ENCODE results near the gene UBE2C. TPM values are rescaled to one million over a fixed set of nuclear protein-coding genes. Genes with fewer than 3 reads are reported as not detected.

The UBE2C gene
- total RNA-seq, 2 donors from 2014 or later = 139 to 216 TPM

DNA sequence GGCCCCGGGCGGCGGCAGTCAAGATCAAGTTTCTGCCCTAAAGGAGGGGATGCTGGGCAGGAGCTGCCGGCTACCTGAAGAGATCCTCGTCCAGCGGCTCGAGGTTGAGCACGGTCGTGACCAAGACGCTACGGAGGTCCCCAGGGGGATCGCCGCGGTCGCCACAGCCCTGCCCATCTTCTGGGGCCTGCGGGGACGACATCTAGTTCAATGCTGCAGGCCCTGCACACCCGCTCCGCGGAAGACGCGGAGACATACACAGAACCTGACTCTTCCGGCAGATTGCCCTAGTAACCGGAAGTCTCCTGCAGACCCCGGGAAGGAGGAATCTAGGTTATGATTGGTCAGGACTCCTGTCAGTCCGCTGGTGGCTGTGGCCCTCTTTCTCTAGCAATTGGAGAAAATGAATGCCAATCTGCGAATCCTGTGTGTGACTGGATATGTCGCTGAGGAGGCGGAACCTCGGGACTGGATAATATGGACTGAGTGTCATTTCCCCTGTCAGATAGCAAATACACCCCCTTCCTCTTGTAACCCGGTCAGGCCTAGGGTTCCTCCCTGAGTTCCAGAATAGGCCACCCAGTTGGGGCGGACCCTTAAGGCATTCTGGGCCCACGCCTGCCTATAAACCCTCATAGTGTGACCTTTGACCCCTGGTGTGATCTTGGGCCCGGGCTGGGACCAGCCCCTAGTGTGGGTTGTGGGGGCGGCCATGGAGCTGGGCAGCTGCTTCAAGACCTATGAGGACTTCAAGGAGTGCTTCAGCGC, 44.9 kb downstream of the UBE2C start, which contains the start of the genes ACOT8 and ZSWIM3:
Gene ACOT8, minus strand, starts transcription at position 279 of the 768 bp plus-strand sequence. Its CDS starts 77 bp downstream, at position 202.
Gene ZSWIM3, plus strand, starts transcription at position 501 of the 768 bp plus-strand sequence. Its CDS starts 212 bp downstream, at position 713.
- Mint-ChIP-seq H3K27ac (peak within 1 kb of the TSS; percentile 91), H3K9me3 (no peaks in the 10 kb centered on the region)

GRCh38 chr20:45857882-45858216, 45.4 kb downstream of the UBE2C start:
- peaks cover 47% of the 10 kb centered on the region for H3K4me1 Mint-ChIP-seq

More for the DNA sequence above, 44.9 kb downstream of the UBE2C start, which contains the start of the genes ACOT8 and ZSWIM3:
- Histone ChIP-seq H3K36me3 (ENCODE audit: control insufficient read depth, insufficient read depth, low read length) (peaks cover 16% of the 10 kb centered on the region), H3K9ac (ENCODE audit: extremely low read depth, low read length, poor library complexity, severe bottlenecking) (peak within 1 kb of the TSS; percentile 68), H3K4me1 (ENCODE audit: control insufficient read depth, insufficient read depth, low read length) (peaks cover 6% of the 10 kb centered on the region), H3K27ac (ENCODE audit: low read depth, low read length) (peak within 1 kb of the TSS; percentile 49), H3K4me3 (ENCODE audit: low read length) (peak within 1 kb of the TSS; percentile 92), H3K27me3 (ENCODE audit: control insufficient read depth, insufficient read depth, low read length, poor library complexity, severe bottlenecking) (no peaks in the 10 kb centered on the region), H3K9me3 (ENCODE audit: control insufficient read depth, low read length) (no peaks in the 10 kb centered on the region)
- Mint-ChIP-seq H3K27me3 (ENCODE audit: insufficient read depth) (no peaks in the 10 kb centered on the region), H3K4me1 (peaks cover 49% of the 10 kb centered on the region), H3K4me3 (peak within 1 kb of the TSS; percentile 89), H3K36me3 (ENCODE audit: low read depth) (peaks cover 9% of the 10 kb centered on the region)
- 0 to 1% methylated on average over 26 to 36 of the region's 36 CpGs for WGBS, 2 experiments (ENCODE audit: insufficient coverage in 1 of 2, insufficient read length in 1 of 2)
- DNase-seq = peak; percentile 99
- TF ChIP-seq, protein P1, sequence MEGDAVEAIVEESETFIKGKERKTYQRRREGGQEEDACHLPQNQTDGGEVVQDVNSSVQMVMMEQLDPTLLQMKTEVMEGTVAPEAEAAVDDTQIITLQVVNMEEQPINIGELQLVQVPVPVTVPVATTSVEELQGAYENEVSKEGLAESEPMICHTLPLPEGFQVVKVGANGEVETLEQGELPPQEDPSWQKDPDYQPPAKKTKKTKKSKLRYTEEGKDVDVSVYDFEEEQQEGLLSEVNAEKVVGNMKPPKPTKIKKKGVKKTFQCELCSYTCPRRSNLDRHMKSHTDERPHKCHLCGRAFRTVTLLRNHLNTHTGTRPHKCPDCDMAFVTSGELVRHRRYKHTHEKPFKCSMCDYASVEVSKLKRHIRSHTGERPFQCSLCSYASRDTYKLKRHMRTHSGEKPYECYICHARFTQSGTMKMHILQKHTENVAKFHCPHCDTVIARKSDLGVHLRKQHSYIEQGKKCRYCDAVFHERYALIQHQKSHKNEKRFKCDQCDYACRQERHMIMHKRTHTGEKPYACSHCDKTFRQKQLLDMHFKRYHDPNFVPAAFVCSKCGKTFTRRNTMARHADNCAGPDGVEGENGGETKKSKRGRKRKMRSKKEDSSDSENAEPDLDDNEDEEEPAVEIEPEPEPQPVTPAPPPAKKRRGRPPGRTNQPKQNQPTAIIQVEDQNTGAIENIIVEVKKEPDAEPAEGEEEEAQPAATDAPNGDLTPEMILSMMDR (conservative IDR thresholded peaks at IDR 0.05) = no peak

DNA sequence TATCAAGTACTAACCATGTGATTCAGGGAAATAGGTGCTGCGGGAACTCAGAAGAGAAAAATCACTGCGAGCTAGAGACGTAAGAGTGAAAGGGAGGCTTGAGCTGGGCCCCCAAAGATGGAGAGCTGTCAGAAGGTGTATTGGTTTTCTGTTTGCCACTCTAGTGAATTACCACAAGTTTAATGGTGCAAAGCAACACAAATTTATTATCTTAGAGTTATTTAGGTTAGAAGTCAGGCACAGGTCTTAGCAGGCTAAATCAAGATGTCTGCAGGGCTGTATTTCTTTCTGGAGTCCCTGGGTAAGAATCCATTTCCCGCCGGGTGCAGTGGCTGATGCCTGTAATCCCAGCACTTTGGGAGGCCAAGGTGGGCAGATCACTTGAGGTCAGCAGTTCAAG, 47.5 kb downstream of the UBE2C start:
- no peaks in the 10 kb centered on the region for H3K27me3 ChIP-seq (ENCODE audit: control insufficient read depth, insufficient read depth, low read length, poor library complexity, severe bottlenecking)
- H3K4me3 Mint-ChIP-seq = no peak overlapping the region
- H3K36me3 ChIP-seq (ENCODE audit: control insufficient read depth, insufficient read depth, low read length) = peaks cover 3% of the 10 kb centered on the region
- DNase-seq = no peak
- H3K4me1 Mint-ChIP-seq = peaks cover 28% of the 10 kb centered on the region
- TF ChIP-seq, protein P1 (conservative IDR thresholded peaks at IDR 0.05) = no peak
- H3K27ac Mint-ChIP-seq = no peak overlapping the region
- H3K27me3 Mint-ChIP-seq (ENCODE audit: insufficient read depth) = no peaks in the 10 kb centered on the region
- no peak overlapping the region for H3K9ac ChIP-seq (ENCODE audit: extremely low read depth, low read length, poor library complexity, severe bottlenecking)
- no peaks in the 10 kb centered on the region for H3K9me3 ChIP-seq (ENCODE audit: control insufficient read depth, low read length)
- no peak overlapping the region for H3K4me3 ChIP-seq (ENCODE audit: low read length)
- H3K9me3 Mint-ChIP-seq = no peaks in the 10 kb centered on the region
- peaks cover 2% of the 10 kb centered on the region for H3K4me1 ChIP-seq (ENCODE audit: control insufficient read depth, insufficient read depth, low read length)
- H3K27ac ChIP-seq (ENCODE audit: low read depth, low read length) = no peak overlapping the region
- WGBS, 2 experiments (ENCODE audit: insufficient coverage in 1 of 2, insufficient read length in 1 of 2) = 92 to 93% methylated on average over 5 of the region's 5 CpGs
- H3K36me3 Mint-ChIP-seq (ENCODE audit: low read depth) = peaks cover 9% of the 10 kb centered on the region

More at GRCh38 chr20:45857882-45858216, 45.4 kb downstream of the UBE2C start:
- Histone ChIP-seq H3K9me3 (ENCODE audit: control insufficient read depth, low read length) (no peaks in the 10 kb centered on the region), H3K36me3 (ENCODE audit: control insufficient read depth, insufficient read depth, low read length) (peaks cover 13% of the 10 kb centered on the region), H3K4me3 (ENCODE audit: low read length) (peak overlapping the region; percentile 92), H3K4me1 (ENCODE audit: control insufficient read depth, insufficient read depth, low read length) (peaks cover 6% of the 10 kb centered on the region), H3K27ac (ENCODE audit: low read depth, low read length) (no peak overlapping the region), H3K27me3 (ENCODE audit: control insufficient read depth, insufficient read depth, low read length, poor library complexity, severe bottlenecking) (no peaks in the 10 kb centered on the region), H3K9ac (ENCODE audit: extremely low read depth, low read length, poor library complexity, severe bottlenecking) (no peak overlapping the region)
- TF ChIP-seq, protein P1 (conservative IDR thresholded peaks at IDR 0.05) = no peak
- H3K27ac Mint-ChIP-seq = peak overlapping the region; percentile 91
- no peaks in the 10 kb centered on the region for H3K9me3 Mint-ChIP-seq
- H3K36me3 Mint-ChIP-seq (ENCODE audit: low read depth) = peaks cover 7% of the 10 kb centered on the region
- H3K4me3 Mint-ChIP-seq = peak overlapping the region; percentile 89
- 13 to 40% methylated on average over 1 to 13 of the region's 13 CpGs for WGBS, 2 experiments (ENCODE audit: insufficient coverage in 1 of 2, insufficient read length in 1 of 2)
- DNase-seq = peak; percentile 88
- no peaks in the 10 kb centered on the region for H3K27me3 Mint-ChIP-seq (ENCODE audit: insufficient read depth)

All from endodermal cell (in vitro differentiated cells).